Measurements from ENCODE around the gene CD3E.

GRCh38 chr11:118320515-118320914 lies 16.0 kb downstream of the CD3E start:
- TF ChIP-seq CTCF (IDR thresholded peaks at IDR 0.05) (no peak), POLR2A (IDR thresholded peaks at IDR 0.05) (no peak)

Data from heart left ventricle (tissue), 13 donors.